ENCODE measurements around the gene CARS1.
"Not testable (repeated sequence)": the region's sequence is repeated elsewhere in the genome, so short reads cannot be mapped to it uniquely, and the experiment has no call there.

GRCh38 chr11:3063432-3063831, 6.2 kb upstream of the CARS1 start:
- TF ChIP-seq, protein P1, sequence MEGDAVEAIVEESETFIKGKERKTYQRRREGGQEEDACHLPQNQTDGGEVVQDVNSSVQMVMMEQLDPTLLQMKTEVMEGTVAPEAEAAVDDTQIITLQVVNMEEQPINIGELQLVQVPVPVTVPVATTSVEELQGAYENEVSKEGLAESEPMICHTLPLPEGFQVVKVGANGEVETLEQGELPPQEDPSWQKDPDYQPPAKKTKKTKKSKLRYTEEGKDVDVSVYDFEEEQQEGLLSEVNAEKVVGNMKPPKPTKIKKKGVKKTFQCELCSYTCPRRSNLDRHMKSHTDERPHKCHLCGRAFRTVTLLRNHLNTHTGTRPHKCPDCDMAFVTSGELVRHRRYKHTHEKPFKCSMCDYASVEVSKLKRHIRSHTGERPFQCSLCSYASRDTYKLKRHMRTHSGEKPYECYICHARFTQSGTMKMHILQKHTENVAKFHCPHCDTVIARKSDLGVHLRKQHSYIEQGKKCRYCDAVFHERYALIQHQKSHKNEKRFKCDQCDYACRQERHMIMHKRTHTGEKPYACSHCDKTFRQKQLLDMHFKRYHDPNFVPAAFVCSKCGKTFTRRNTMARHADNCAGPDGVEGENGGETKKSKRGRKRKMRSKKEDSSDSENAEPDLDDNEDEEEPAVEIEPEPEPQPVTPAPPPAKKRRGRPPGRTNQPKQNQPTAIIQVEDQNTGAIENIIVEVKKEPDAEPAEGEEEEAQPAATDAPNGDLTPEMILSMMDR (IDR thresholded peaks at IDR 0.05): not testable (repeated sequence)
- not testable (repeated sequence) for TF ChIP-seq POLR2AphosphoS5 (IDR thresholded peaks at IDR 0.05)
